Effector memory CD4-positive, alpha-beta T cell (primary cell): ENCODE measurements around the gene BRD1.
"Not testable (repeated sequence)": the region's sequence is repeated elsewhere in the genome, so short reads cannot be mapped to it uniquely, and the experiment has no call there.

ENCODE experiments used
- DNase-seq, 3 donors: peaks; one replicate each; pipeline ENCODE4 v3.0.0-alpha.2; 2020
- H3K27ac ChIP-seq: 2 replicates; pipeline ENCODE4 v1.7.0; 2013; ENCODE audit warnings: mild to moderate bottlenecking, low read length, moderate library complexity; ENCODE audit not compliant: insufficient read depth, poor library complexity, severe bottlenecking
- H3K27me3 ChIP-seq: replicated peaks from 2 replicates; pipeline ENCODE4 v1.7.0; 2013; ENCODE audit warnings: mild to moderate bottlenecking, low read length; ENCODE audit not compliant: insufficient read depth, control insufficient read depth, poor library complexity, severe bottlenecking
- H3K36me3 ChIP-seq: 2 replicates; pipeline ENCODE4 v1.7.0; 2013; ENCODE audit warnings: mild to moderate bottlenecking, low read length, moderate library complexity; ENCODE audit not compliant: control insufficient read depth, insufficient read depth
- H3K4me1 ChIP-seq: 2 replicates; pipeline ENCODE4 v1.7.0; 2013; ENCODE audit warnings: low read length, mild to moderate bottlenecking; ENCODE audit not compliant: control insufficient read depth, insufficient read depth, poor library complexity, severe bottlenecking
- H3K4me3 ChIP-seq: 2 replicates; pipeline ENCODE4 v1.7.0; 2013; ENCODE audit warnings: low read length, low read depth, mild to moderate bottlenecking; ENCODE audit not compliant: insufficient read depth, poor library complexity, severe bottlenecking
- H3K9me3 ChIP-seq: 2 replicates; pipeline ENCODE4 v1.7.0; 2013; ENCODE audit warnings: mild to moderate bottlenecking, low read length, moderate library complexity; ENCODE audit not compliant: control insufficient read depth

Gene BRD1

DNA sequence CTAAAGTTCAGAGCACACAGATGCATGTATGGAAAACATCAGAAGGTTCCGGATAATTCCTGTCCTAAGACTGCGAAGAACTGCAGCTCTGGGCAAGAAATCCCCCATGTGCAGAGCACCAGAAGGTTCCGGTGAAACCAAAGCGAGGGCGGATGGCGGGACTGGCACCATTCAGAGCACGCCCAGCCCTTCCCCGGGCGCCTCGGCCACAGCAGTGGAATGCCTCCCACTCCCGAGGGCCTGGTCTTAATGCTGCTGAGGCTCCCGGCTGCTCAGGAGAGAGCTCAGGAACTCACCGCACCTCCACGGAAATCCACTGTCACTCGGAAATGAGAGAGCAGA lies 43.1 kb downstream of the BRD1 start:
- H3K9me3 ChIP-seq, result no peaks in the 10 kb centered on the region
- no peak overlapping the region for H3K27ac ChIP-seq
- peaks cover 43% of the 10 kb centered on the region for H3K36me3 ChIP-seq
- peaks cover 17% of the 10 kb centered on the region for H3K4me1 ChIP-seq
- H3K27me3 ChIP-seq, result no peaks in the 10 kb centered on the region
- no peak overlapping the region for H3K4me3 ChIP-seq
- DNase-seq, result no peak

GRCh38 chr22:49783926-49784629 lies 43.6 kb downstream of the BRD1 start:
- no peaks in the 10 kb centered on the region for H3K9me3 ChIP-seq
- no peak for DNase-seq
- no peaks in the 10 kb centered on the region for H3K27me3 ChIP-seq
- no peak overlapping the region for H3K27ac ChIP-seq
- H3K4me1 ChIP-seq, result peaks cover 12% of the 10 kb centered on the region
- no peak overlapping the region for H3K4me3 ChIP-seq
- peaks cover 43% of the 10 kb centered on the region for H3K36me3 ChIP-seq

DNA sequence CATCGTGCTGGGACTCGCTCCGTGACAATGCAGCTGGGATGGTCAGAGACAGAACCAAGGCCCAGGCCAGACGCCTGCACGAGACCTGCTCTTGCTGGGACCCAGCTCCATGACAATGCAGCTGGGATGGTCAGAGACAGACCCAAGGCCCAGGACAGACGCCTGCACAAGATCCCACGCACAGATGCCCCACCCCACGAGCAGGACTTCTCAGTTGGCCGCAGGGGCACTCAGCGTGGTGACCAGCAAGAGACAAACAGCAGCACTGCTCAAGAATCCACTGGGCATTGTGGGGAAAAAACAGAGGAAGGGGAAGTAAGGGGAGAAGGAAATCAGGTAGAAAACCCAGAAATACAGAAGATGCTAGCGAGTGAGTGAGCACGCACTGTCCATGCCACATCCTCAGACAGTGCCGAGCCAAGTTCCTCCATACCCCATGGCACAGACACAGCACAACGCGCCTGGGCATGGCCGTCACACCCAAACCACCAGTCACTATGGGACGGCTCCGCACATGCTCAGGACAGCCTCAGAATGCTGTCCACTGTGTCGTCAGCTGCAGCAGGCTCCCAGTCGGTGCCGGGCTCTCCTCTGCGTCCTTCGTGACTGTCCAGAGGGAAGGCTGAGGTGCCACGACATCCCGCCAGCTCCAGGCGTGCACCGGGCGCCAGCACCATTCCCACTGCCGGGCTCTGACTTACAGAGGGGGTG lies 44.5 kb downstream of the BRD1 start:
- Histone ChIP-seq H3K4me3 (no peak overlapping the region), H3K36me3 (peaks cover 43% of the 10 kb centered on the region), H3K27ac (no peak overlapping the region), H3K4me1 (peaks cover 3% of the 10 kb centered on the region), H3K9me3 (no peaks in the 10 kb centered on the region), H3K27me3 (no peaks in the 10 kb centered on the region)
- DNase-seq, result no peak

DNA sequence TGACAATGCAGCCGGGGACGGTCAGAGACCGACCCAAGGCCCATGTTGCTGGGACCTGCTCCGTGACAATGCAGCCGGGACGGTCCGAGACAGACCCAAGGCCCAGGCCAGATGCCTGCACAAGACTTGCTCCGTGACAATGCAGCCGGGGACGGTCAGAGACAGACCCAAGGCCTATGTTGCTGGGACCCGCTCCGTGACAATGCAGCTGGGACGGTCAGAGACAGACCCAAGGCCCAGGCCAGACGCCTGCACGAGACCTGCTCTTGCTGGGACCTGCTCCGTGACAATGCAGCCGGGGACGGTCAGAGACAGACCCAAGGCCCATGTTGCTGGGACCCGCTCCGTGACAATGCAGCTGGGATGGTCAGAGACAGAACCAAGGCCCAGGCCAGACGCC lies 45.8 kb downstream of the BRD1 start:
- not testable (repeated sequence) for H3K9me3 ChIP-seq, H3K27me3 ChIP-seq, H3K4me1 ChIP-seq, H3K27ac ChIP-seq, H3K4me3 ChIP-seq, DNase-seq
- H3K36me3 ChIP-seq, result peaks cover 41% of the 10 kb centered on the region

DNA sequence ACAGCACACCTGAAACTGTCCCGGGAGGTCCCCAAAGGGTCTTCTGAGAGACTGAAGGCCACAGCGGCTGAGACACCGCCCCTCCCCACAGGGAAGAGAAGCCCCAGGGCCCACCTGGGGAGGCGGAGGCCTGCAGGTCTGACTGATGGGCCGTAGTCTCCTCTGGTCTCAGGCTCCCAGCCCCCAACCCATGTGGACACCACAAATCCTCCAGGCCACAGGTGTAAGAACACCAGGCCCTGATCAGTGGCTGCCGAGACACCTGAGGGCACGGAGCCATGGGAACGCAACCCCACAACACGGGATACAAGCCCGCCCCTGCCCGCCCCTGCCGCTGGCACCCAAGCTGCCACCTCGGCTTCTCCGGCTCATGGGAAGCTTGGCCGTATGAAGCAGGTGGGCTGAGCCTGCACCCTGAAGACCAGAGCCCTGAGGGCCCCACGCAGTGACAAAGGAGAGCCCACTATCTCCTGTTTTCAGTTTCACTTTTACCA lies 46.3 kb downstream of the BRD1 start:
- Histone ChIP-seq H3K27ac (no peak overlapping the region), H3K4me3 (no peak overlapping the region), H3K36me3 (peaks cover 41% of the 10 kb centered on the region), H3K27me3 (no peaks in the 10 kb centered on the region), H3K4me1 (no peaks in the 10 kb centered on the region), H3K9me3 (no peaks in the 10 kb centered on the region)
- DNase-seq, result no peak

GRCh38 chr22:49780698-49781288 lies 46.9 kb downstream of the BRD1 start:
- DNase-seq, result no peak
- Histone ChIP-seq H3K36me3 (peaks cover 44% of the 10 kb centered on the region), H3K4me3 (no peak overlapping the region), H3K9me3 (no peaks in the 10 kb centered on the region), H3K27me3 (no peaks in the 10 kb centered on the region), H3K27ac (no peak overlapping the region), H3K4me1 (no peaks in the 10 kb centered on the region)

DNA sequence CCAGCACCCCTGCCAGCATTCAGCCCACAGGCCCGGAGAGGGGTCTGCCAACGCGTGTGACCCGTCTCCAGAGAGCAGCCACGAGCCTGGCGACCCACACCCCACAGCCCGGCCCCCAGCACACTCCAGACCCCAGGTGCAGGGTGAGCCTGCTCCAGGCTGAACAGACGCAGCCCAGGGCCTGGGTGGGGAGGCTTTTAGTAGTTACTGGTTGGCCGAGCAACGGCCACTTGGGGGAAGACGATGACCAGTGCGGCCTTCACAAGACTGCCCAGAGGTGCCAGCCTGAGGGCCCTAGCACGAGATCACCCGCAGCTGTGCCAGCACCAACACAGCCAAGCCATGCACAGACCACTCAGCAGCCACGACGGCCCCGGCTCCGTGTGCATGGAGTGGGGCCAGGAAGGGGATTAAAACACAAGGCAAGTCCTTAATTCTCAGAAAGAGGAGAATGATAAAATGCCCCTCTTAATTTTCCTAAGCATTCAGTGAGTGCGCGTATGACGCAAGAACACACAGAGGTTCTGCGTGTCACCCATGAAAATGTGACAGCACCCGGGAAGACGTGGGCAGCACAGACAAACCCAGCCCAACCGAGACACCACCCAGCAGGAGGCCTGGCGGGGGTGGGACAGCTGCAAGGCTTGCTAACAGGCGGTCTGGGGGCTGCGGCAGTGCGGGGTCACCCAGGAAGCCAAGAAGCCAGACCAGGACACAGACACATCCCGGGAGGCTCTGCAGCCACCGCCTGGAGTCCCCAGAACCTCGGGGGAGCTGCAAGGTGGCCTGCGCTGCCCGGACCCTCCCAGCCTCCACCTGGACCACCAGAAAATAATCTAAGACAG lies 47.6 kb downstream of the BRD1 start:
- H3K27ac ChIP-seq, result no peak overlapping the region

GRCh38 chr22:49779211-49779610 lies 48.5 kb downstream of the BRD1 start:
- Histone ChIP-seq H3K4me1 (no peaks in the 10 kb centered on the region), H3K36me3 (peaks cover 51% of the 10 kb centered on the region), H3K9me3 (no peaks in the 10 kb centered on the region), H3K4me3 (no peak overlapping the region), H3K27ac (no peak overlapping the region), H3K27me3 (no peaks in the 10 kb centered on the region)
- no peak for DNase-seq

More for the DNA sequence above, 47.6 kb downstream of the BRD1 start:
- Histone ChIP-seq H3K27me3 (no peaks in the 10 kb centered on the region), H3K4me1 (no peaks in the 10 kb centered on the region), H3K36me3 (peaks cover 51% of the 10 kb centered on the region), H3K9me3 (no peaks in the 10 kb centered on the region), H3K4me3 (no peak overlapping the region)
- no peak for DNase-seq

- no peak for DNase-seq
- Histone ChIP-seq H3K9me3 (no peaks in the 10 kb centered on the region), H3K4me3 (no peak overlapping the region), H3K4me1 (no peaks in the 10 kb centered on the region), H3K27ac (no peak overlapping the region), H3K27me3 (no peaks in the 10 kb centered on the region), H3K36me3 (peaks cover 54% of the 10 kb centered on the region)
Observed at GRCh38 chr22:49777569-49778249, 50.0 kb downstream of the BRD1 start.
